Prostate gland (tissue), 2 donors: ENCODE results near the gene GBE1. TPM values are rescaled to one million over a fixed set of nuclear protein-coding genes. Genes with fewer than 3 reads are reported as not detected.

Experiments
- DNase-seq: peaks from one replicate; pipeline ENCODE4 v3.0.0-alpha.2; 2019; ENCODE audit warnings: low spot score
- H3K27ac ChIP-seq, 2 donors: fragments of 200-600 bp; sonication (generic); 2 replicates each; pipeline ENCODE4 v1.5.1; 2017 to 2019
- H3K27me3 ChIP-seq: fragments of 200-600 bp; sonication (generic); replicated peaks from 2 replicates; pipeline ENCODE4 v1.5.1; 2019; ENCODE audit not compliant: insufficient read depth
- H3K36me3 ChIP-seq, 2 donors: fragments of 200-600 bp; sonication (generic); 1 replicate in 1 of 2; 2 replicates in 1 of 2; pipeline versions ENCODE4 v1.5.1 to v1.8.1; 2017 to 2019
- H3K4me1 ChIP-seq: fragments of 200-600 bp; sonication (generic); replicated peaks from 2 replicates; pipeline ENCODE4 v1.5.1; 2019
- H3K4me3 ChIP-seq, 2 donors: fragments of 200-600 bp; sonication (generic); 2 replicates each; pipeline ENCODE4 v1.5.1; 2017 to 2019
- H3K9me3 ChIP-seq: fragments of 200-600 bp; sonication (generic); 2 replicates; pipeline ENCODE4 v1.5.1; 2017
- POLR2A ChIP-seq: fragments of 450-650 bp; IDR thresholded peaks from one replicate; pipeline ENCODE4 v1.6.1; 2016; ENCODE audit warnings: antibody characterized with exemption, mild to moderate bottlenecking
- POLR2AphosphoS5 ChIP-seq: sonication (generic); formaldehyde crosslinking; IDR thresholded peaks from one replicate; pipeline ENCODE4 v1.6.1; 2017; ENCODE audit warnings: antibody characterized with exemption
- WGBS: methylation state at CpG from one replicate; pipeline ENCODE4 v1.1.5; 2018; 5-methylcytosine and 5-hydroxymethylcytosine counted together
- intact Hi-C: fragments of 100-400 bp; cut with DNase I; formaldehyde crosslinking; loops from one replicate; pipeline ENCODE4 v1.14.2; 2022
- total RNA-seq, 2 donors: library from RNA; depleted of rRNA; stranded (reverse); fragments of >200 nt; gene quantifications; one replicate each; pipeline ENCODE4 v1.1.0, GENCODE V29; 2016
- TF ChIP-seq, protein P1 (sequence below), 4 experiments: fragments of 200-600 bp in 2 of 4; fragments of 450-650 bp in 2 of 4; sonication (generic) in 2 of 4; IDR thresholded peaks; 1 replicate in 3 of 4; 2 replicates in 1 of 4; pipeline ENCODE4 v1.5.1; 2016 to 2019; ENCODE audit warnings: antibody characterized with exemption in 4 of 4, mild to moderate bottlenecking in 2 of 4, moderate library complexity in 2 of 4

GBE1 gene
- total RNA-seq, 2 donors from 2014 or later = 15.8 to 18.3 TPM

DNA sequence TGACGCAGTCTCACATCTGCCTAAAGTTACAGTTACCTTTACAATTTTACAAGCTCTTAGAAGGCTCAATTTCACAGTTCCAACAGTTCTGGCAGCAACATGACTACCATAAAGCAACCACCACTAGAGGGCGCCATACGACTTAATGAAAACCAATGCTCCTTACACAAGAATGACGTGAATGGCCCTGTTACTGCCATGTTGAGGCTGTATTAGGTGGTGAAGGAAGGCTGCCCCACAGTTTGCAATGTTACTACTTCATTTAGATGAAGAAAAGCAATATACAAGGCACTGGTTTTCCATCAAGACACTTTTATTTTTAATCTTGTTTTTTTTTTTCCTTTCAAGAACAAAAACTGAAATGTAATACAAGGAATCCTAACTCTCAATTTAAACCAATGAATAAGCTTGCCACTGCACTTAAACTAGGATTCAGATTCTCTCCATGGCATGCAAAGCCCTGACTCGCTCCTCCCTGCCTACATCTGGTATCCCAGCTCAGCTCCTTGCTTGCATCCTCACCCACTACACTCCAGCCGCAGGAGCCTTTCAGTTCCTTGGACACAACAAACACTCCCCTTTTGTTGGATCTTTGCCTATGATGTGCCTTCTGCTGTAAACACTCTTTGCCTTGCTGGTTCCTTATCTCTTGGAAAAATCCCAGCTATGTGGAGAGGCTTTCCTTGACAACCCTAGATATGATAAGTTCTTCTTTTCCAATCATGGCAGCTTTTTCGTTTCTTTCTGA, 270.7 kb downstream of the GBE1 start:
- no peaks in the 10 kb centered on the region for H3K9me3 ChIP-seq
- no peaks in the 10 kb centered on the region for H3K36me3 ChIP-seq
- no peaks in the 10 kb centered on the region for H3K4me1 ChIP-seq
- no peak overlapping the region for H3K4me3 ChIP-seq
- DNase-seq = peak; percentile 74
- no peak overlapping the region for H3K27ac ChIP-seq
- intact Hi-C loops = no loop called here
- H3K27me3 ChIP-seq = no peaks in the 10 kb centered on the region
- TF ChIP-seq POLR2AphosphoS5 (no peak), POLR2A (no peak)
- TF ChIP-seq, protein P1, sequence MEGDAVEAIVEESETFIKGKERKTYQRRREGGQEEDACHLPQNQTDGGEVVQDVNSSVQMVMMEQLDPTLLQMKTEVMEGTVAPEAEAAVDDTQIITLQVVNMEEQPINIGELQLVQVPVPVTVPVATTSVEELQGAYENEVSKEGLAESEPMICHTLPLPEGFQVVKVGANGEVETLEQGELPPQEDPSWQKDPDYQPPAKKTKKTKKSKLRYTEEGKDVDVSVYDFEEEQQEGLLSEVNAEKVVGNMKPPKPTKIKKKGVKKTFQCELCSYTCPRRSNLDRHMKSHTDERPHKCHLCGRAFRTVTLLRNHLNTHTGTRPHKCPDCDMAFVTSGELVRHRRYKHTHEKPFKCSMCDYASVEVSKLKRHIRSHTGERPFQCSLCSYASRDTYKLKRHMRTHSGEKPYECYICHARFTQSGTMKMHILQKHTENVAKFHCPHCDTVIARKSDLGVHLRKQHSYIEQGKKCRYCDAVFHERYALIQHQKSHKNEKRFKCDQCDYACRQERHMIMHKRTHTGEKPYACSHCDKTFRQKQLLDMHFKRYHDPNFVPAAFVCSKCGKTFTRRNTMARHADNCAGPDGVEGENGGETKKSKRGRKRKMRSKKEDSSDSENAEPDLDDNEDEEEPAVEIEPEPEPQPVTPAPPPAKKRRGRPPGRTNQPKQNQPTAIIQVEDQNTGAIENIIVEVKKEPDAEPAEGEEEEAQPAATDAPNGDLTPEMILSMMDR (IDR thresholded peaks at IDR 0.05) = peak; percentile 51 to 81 (median 63)
- WGBS = 52% methylated on average over 7 of the region's 7 CpGs

DNA sequence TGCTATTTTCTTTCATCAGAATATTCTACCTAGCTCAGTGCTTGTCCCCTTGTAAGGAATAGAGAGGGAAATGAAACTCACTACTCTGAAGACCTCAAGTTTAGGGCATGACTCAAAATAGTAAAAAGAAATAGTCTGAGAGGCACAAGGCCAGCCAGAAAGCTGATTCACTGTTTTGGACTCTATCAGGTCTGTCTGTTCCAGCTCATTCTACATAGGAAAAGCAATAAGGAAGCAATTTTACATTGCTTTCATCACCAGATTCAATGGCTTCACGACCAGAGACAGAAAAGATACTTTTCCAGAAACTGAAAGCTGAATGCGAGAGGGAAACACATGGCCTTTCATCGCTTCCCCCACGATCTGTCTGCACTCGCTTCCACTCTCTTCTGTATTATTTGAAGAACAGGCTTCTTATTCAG, 276.0 kb downstream of the GBE1 start:
- Histone ChIP-seq H3K9me3 (no peaks in the 10 kb centered on the region), H3K27me3 (no peaks in the 10 kb centered on the region), H3K27ac (no peak overlapping the region), H3K36me3 (no peaks in the 10 kb centered on the region), H3K4me3 (no peak overlapping the region), H3K4me1 (no peaks in the 10 kb centered on the region)
- no peak for TF ChIP-seq POLR2A
- no peak for TF ChIP-seq POLR2AphosphoS5
- TF ChIP-seq, protein P1 (IDR thresholded peaks at IDR 0.05) = no peak
- DNase-seq = no peak
- intact Hi-C loops = no loop called here
- WGBS = 81% methylated on average over 5 of the region's 5 CpGs

DNA sequence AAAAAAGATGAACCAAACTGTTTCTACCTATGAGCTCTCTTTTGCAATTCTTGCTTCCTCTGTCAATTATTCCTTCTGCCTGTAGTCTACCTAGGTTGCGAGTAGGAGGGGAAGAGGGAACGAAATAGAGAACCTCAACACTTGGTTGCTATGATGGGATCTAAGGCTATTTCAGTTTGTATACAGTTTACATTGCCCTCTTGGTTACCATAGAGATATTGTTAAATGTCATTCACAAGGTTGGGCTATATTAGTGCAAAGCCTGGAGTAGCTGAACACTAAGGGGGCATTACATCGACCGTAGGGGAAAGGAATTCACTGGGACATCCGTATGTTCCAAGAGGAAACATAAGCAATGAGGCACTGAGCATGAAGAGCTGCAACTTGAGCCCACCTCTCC, 276.9 kb downstream of the GBE1 start:
- Histone ChIP-seq H3K27me3 (no peaks in the 10 kb centered on the region), H3K4me1 (no peaks in the 10 kb centered on the region), H3K9me3 (no peaks in the 10 kb centered on the region), H3K27ac (no peak overlapping the region), H3K36me3 (no peaks in the 10 kb centered on the region), H3K4me3 (no peak overlapping the region)
- WGBS = 73% methylated on average over 5 of the region's 5 CpGs
- no peak for DNase-seq
- TF ChIP-seq POLR2A (no peak), POLR2AphosphoS5 (no peak)
- TF ChIP-seq, protein P1 (IDR thresholded peaks at IDR 0.05) = no peak
- intact Hi-C loops = no loop called here

DNA sequence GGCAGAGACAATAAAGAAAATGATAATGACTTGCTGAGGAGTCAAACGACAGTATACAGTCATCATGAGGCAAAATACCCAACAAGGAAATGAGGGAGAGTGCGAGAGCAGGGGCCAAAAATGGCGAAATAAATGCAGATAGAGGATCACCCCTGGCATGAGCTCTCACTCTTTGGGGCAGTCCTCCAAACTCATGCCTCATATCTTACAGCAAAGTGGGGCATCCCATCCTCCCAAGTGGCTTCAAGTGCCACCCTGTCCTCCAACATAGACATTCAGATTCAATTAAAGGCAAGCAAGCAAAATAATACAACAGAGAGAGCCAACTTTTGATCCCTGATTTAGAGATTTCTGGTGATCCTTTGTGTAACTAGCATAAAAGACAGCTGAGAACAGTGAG, 278.4 kb downstream of the GBE1 start:
- intact Hi-C loops = no loop called here
- 89% methylated on average over 3 of the region's 3 CpGs for WGBS
- no peaks in the 10 kb centered on the region for H3K4me1 ChIP-seq
- no peak for TF ChIP-seq POLR2A
- TF ChIP-seq, protein P1 (IDR thresholded peaks at IDR 0.05) = no peak
- TF ChIP-seq POLR2AphosphoS5 = no peak
- H3K36me3 ChIP-seq = no peaks in the 10 kb centered on the region
- H3K9me3 ChIP-seq = no peaks in the 10 kb centered on the region
- H3K27ac ChIP-seq = no peak overlapping the region
- H3K27me3 ChIP-seq = no peaks in the 10 kb centered on the region
- H3K4me3 ChIP-seq = no peak overlapping the region
- DNase-seq = no peak

DNA sequence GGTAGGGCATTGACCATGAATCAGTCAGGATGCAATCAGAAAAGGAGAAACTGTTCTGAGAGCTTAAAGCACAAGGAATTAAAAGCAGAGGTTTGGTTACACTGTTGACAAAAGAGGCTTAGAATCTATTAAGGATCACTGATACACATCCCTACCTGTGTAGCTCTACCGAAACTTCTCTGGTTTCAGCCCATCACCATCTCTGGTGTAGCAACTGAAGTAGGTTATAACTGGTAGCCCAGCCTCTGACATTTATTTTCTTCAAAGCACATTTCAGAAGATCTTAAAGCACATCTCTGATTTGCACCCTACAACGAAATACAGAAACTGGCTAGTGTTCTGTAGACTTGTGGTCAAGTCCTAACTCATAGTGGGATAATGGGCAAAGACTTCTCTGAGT, 283.7 kb downstream of the GBE1 start:
- intact Hi-C loops = no loop called here
- WGBS = 91% methylated on average over 2 of the region's 2 CpGs
- no peaks in the 10 kb centered on the region for H3K4me1 ChIP-seq
- H3K9me3 ChIP-seq = no peaks in the 10 kb centered on the region
- DNase-seq = no peak
- H3K27me3 ChIP-seq = no peaks in the 10 kb centered on the region
- no peak for TF ChIP-seq POLR2AphosphoS5
- H3K27ac ChIP-seq = no peak overlapping the region
- no peak overlapping the region for H3K4me3 ChIP-seq
- H3K36me3 ChIP-seq = no peaks in the 10 kb centered on the region
